IPS DF 19.7 (cell line): ENCODE measurements around the gene PLEKHF1.
"Not testable (repeated sequence)": the region's sequence is repeated elsewhere in the genome, so short reads cannot be mapped to it uniquely, and the experiment has no call there.

ENCODE experiments used
- DNase-seq: peaks from one replicate; pipeline ENCODE4 v3.0.0-alpha.2; 2013; ENCODE audit warnings: low read depth, low spot score

The PLEKHF1 gene

GRCh38 chr19:29697523-29698261, 32.4 kb downstream of the PLEKHF1 start:
- DNase-seq: no peak

DNA sequence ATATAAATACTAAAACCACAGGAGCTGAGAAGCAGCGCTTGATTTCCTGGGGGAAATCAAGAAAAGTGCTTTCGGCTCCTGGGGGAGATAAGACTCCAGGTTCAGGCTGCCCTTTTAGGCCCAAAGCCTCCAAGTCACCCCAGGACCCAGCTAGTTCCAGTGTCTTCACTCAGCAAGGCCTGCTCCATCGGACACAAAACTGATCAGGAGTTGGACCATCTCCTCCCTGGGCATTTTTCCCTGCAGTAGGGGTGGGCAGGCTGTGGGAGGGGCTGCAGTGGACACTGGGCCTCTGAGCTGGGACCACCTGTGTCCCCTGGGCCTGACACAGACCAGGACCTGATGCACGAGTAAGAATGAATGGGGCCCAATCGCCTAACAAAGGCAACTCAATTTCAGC, 34.6 kb downstream of the PLEKHF1 start:
- no peak for DNase-seq

DNA sequence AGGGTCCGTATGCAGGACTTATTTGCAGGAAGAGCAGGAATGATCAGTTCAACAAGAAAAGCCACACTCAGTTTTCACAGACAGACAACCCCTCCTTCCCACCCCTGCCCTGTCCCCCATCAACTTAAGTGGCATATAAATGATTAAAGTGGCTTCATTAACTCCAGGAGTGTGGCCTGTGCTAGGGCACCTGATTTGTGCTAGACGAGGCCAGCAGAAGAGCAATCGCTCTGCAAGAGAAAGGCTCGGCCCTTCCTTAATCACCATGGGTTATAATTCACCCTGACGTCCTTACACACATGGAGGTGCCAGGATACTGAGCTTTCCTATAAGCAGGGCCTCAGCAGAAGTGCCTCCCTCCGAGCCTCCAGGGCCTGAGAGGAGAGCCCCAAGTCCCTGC, 35.2 kb downstream of the PLEKHF1 start:
- DNase-seq: no peak

GRCh38 chr19:29702161-29702962, 37.1 kb downstream of the PLEKHF1 start:
- DNase-seq: no peak

- no peak for DNase-seq
Observed at GRCh38 chr19:29702963-29703320, 37.7 kb downstream of the PLEKHF1 start.

- DNase-seq: no peak
Observed at GRCh38 chr19:29704562-29705558, 39.6 kb downstream of the PLEKHF1 start.

GRCh38 chr19:29705706-29706105, 40.4 kb downstream of the PLEKHF1 start:
- no peak for DNase-seq

DNA sequence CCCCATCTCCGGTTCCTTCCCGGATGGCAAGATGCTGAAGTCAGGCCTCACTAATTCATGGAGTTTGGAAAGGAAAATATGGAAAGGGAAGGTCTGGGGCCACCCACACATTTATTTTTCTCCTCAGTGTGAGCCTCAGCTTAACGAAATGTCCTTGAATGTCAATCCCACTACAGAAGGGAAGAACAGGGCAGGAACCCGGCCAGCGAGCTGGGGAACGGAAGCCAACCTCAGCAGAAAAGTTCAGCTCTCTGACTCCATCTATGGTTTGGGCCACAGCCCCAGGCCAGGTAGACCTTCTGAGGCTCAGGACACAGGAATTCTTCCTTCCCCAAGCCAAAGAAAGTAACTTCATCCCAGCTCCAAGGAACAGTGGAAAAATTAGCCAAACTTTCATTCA, 41.4 kb downstream of the PLEKHF1 start:
- DNase-seq: no peak

DNA sequence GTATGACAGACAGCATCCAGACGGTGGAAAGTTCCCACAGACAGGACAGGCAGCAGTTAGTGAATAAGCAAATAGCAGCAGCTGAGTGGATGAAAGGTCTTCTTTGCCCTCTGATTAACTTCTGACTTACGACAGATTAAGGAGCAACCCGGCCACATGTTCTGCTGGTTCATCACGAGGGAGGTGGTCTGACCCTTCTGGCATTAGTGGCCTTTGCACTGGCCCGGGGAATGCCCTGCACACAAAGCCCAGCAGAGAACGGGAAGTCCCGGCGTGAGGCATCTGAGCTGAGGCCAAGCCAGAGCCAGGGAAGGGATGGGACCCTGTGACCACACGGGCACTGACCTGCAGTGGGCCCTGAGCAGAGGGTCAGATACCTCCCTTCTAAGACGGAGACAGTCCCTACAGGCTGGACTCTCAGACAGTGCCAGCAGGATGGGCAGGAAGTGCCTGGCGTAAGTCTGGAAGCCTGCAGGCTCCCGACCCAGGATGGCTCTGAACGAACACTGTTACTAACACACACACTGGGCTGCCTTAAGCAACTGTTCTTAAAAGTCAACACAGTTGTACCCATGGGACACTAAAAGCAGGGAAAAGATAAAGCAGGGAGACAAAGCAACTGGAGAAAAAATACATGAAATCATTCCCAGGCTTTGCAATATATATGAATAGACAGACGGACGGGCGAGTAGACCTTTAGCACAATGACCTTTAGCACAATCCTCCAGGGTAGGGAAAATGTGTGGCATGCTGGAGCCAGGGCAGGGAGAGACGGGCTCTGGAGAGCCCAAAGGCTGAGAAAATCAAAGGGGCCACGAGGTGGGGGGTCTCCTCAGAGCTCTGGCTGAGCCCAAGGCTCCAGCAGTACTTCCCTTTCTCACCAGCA, 43.5 kb downstream of the PLEKHF1 start:
- DNase-seq: no peak

GRCh38 chr19:29709440-29709798, 44.2 kb downstream of the PLEKHF1 start:
- DNase-seq: not testable (repeated sequence)

- no peak for DNase-seq
Observed at GRCh38 chr19:29711584-29712132, 46.4 kb downstream of the PLEKHF1 start.

- DNase-seq: no peak
Observed at GRCh38 chr19:29712744-29713516, 47.7 kb downstream of the PLEKHF1 start.

DNA sequence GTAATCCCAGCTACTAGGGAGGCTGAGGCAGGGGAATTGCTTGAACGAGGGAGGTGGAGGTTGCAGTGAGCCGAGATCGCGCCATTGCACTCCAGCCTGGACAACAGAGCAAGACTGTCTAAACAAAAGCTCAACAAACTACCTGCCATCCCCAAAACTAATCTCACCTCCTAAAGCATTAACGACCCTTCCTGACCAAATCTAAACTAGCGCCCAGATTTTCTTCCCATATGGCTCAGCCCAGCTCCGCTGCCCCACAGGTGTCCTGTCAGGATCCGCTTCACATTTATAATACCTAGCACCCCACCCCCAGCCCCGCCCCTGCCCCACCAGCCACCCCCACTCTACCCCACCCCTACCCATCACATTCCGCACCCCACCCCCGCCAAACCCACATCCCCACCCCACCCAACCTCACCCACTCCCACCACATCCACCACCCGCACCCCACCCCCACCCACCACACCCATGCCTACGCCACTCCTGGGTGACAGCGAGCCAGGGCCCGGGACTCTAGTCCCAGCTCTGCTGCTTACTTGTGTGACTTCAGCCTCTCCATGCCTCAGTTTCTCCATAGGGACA, 49.2 kb downstream of the PLEKHF1 start:
- no peak for DNase-seq

DNA sequence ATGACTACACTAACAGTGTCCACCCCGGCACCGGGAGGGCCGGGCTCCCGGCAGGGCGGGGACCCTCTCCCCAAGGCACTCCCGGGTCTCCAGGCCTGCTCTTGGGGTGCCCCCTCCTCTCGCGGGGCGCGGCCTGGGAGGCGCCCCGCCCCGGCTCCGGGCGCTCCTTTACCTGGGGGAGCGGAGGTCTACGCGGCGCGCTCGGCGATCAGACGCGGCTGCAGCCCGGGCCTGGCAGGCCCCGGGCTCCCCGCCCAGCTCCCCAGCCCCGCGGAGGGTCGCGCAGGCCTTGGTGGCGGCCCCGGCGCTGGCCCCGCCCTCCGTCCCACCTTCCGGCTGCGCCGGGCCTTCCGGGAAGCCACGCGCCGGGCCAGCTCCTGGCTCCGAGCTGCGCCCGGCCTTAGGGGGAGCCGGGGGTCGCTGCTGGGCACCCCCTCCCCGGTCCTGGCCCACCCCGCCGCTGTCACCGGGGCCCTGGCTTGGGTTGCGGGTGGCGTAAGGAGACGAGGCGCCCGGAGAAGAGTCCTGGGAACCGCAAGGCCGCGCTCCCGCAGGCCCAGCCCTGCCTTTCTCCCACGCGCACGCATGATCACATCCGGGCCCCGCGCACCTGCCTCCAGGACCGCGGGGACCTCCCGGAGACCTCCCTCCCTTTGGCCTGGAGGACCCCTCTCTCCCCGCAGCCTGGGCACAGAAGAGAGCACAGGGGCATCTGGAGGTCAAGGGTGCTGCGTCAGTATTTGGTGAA, 49.9 kb downstream of the PLEKHF1 start, which contains the start of gene C19orf12:
C19orf12 (minus strand) TSS at position 309 of the 748 bp plus-strand sequence. CDS start 6,848 bp downstream, outside the sequence.
- no peak for DNase-seq

- no peak for DNase-seq
Observed at GRCh38 chr19:29715701-29716581, 50.7 kb downstream of the PLEKHF1 start.

GRCh38 chr19:29717051-29717450, 51.8 kb downstream of the PLEKHF1 start:
- no peak for DNase-seq

GRCh38 chr19:29724102-29724641, 58.9 kb downstream of the PLEKHF1 start:
- DNase-seq: no peak
